ENCODE results near the gene XRN1.

The XRN1 gene

DNA sequence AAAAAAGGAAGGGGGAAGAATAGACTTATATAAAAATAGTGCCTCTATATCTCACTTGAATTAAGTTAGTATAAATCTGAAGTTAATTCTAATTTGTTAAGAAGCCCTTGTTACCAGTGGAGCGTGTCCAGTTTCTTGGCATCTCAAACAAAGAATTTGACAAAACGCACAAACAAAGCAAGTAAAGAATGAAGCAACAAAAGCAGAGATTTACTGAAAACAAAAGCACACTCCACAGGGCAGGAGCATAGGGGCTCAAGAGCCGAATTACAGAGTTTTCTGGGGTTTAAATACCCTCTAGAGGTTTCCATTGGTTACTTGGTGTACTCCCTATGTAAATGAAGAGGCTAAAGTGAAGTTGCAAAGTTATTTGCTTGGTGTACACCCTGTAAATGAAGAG is 188.5 kb downstream of the XRN1 start:
- DNase-seq = no peak

DNA sequence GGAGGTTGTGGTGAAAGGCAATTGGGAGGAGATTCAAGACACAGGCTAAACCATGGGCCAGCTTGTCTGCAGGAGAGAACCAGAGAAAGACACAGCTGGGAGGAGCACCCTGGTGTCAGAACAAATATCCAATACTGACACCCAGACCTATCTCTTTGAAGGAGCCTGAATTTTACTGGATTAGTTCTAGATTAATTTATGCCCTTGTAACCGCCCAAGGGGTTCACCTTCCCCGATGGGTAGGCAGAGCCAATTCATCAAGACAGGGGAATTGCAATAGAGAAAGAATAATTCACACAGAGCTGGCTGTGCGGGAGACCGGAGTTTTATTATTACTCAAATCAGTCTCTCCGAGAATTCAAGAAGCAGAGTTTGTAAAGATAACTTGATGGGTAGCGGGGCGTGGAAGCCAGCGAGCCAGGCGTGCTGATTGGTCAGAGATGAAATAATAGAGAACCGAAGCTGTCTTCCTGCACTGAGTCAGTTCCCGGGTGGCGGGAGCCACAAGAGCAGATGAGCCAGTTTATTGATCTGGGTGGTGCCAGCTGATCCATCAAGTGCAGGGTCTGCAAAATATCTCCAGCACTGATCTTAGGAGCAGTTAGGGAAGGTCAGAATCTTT is 191.0 kb downstream of the XRN1 start:
- no peak for DNase-seq
